DMS79 treated with DMSO at 0.1 percent for 48 hours (cell line): ENCODE measurements around the gene IFNB1.

ENCODE experiments used
- DNase-seq: peaks from one replicate; lab custom pipeline; 2025; lab: John Stamatoyannopoulos, UW

Gene IFNB1

DNA sequence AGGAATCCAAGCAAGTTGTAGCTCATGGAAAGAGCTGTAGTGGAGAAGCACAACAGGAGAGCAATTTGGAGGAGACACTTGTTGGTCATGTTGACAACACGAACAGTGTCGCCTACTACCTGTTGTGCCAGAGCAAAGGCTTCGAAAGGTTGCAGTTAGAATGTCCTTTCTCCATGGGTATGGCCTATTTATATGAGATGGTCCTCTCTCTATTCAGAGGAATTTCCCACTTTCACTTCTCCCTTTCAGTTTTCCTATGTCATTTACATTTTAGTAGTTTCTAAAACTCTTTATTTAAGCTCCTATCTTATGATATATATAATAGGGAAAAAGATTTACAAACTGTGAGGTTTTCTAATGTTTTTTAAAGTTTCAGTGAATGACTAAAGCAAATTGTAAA lies at the start of gene IFNB1:
Gene IFNB1, minus strand, starts transcription at position 162 of the 400 bp plus-strand sequence. Its CDS starts 73 bp downstream, at position 89.
- no peak for DNase-seq

DNA sequence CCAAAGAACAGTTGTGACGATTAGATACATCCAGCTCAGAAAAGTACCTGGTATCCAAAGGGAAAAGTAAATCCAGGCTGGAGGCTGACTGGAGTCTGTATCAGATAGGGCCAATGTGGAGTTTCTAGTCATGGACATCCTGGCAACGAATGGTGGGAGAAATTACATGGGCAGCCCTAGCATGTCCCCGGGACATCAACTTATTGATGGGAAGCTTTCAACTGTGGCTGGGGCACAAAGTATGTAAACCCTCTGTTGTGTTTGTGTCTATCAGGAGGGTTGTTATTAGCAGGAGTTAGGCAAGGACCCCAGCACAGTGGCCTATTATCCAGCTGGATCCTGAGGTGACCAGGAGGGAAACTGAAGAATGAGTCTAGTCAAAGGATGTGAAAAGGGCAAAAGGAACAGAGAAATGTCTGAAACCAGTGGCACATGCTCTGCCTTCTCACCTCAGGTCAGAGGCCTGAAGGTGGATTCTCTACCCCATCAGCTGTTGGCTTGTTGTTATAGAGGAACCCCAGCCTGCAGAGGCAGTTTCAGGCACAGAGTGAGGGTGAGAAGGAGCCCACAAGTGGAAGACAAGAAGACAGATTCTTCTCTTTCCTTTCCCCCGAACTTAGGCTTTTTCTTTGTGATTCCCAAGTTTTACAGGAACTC lies 44.0 kb upstream of the IFNB1 start:
- no peak for DNase-seq

DNA sequence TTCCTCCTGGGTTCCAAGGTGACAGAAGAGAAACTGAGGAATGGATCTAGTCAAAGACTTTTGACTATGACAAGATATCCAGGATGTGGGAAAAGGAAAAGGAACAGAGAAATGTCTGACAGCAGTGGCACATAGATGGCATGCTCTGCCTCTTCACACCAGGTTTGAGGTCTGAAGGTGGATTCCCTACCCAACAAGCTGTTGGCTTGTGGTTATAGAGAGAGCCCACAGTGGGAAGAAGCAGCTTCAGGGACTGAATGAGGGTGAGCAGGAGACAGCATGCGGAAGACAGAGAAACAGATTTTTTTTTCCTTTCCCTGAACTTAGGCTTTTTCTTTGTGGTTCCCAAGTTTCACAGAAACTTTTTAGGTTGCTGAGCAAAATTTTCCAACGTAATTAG lies 43.3 kb upstream of the IFNB1 start:
- no peak for DNase-seq

DNA sequence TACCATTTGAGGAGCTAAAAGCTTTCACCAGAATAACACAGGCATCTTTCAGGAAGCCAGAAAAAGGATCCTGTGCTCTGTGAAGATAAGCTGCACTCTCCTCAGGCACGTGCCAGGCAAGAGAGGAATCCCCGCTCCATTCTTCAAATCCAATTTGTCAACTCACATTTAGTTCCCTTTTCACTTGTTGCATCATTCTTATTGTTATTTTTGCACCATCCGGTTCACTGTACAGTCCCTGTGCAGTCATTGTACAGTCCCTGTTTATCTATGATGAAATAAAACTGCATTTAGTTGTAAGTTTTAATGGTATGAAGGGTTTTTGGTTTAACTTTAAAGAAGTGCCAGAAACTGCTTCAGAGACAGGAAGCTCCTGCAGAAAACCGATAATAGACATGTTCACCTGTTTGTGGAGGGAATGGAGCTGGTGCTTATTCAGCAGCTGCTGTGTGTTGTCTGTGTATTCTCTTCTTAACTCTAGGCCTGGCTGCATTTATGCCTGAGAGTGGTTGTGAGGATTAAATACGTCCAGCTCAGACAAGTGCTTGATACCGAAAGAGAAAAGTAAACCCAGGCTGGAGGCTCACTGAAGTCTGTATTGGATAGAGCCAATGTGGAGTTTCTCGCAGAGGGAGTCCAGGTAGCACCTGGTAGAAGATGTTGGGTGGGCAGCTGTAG lies 41.5 kb upstream of the IFNB1 start:
- DNase-seq: no peak

DNA sequence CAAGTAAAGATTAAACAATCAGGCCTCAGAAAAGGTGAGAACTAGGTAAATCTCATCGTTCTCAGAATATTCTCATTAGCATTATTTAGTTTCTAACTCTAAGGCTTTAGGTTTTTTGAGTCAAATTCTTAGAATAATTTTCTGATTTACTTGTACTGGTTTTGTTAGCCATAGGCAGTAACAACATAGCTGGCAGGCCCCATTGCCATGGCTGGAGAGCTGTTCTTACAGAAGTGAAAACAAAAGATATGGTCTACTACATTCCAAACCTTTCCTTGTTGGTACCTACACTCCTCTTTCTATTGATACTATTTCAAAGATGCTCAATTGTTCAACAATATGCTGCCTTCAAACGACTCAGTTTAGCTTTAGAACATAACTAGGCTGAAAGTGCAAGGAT lies 36.6 kb upstream of the IFNB1 start:
- no peak for DNase-seq

DNA sequence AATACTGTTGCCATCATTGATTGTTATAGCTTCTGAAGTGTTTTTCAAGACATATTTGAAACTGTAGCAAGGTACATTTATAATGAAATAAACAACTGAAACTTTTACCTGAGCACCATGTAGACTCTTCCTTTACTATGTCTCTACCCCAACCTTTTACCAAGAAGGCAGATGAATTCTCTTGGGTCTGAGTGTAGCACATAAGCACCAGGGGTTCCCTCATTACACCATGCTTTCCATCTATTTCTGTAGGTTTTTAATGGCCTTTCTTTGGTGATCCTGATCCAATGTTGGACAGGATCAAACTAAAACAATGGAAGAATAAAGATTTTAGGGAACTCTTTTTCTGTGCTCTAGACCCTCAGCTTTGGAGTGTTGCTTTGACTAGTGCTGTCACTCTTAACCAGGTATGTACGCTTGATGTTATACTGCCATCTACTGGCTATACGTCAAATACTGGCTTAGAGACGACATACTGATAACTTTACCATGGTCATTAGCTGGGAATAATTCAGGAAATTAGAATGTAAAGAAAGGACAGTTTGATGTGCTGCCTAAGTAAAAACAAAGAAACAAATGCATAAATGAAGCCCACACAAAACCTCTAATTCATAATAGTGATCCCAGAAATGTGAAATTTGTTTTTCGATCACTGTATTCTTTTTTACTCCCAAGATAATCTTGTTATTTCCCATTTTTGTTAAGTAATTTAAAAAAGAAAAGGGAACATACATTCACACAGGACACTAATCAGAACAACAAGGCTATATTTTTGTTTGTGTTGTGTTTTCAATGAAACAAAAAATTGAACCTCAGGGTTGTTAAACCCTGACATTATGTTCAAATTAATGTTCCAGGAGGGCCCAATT lies 33.2 kb upstream of the IFNB1 start:
- DNase-seq: peak; percentile 70

DNA sequence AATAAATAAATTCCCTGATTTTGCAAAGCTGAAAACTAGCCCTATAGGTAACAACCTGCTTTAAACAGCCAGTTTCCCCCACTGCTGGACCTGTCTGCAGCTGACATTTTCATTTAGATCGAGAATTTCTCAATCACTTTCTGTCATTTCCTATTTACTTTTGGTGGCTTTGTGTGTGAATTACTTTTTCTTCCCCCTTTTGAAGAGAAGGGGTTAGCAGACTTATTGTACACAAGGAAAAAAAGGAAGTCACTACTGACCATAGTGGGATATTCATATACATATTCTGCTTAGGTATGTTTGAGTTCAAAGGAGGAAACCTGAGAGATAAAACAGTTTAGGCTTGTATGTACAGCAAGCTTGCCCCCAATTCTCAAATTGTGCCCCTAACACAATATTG lies 27.0 kb upstream of the IFNB1 start:
- DNase-seq: no peak

DNA sequence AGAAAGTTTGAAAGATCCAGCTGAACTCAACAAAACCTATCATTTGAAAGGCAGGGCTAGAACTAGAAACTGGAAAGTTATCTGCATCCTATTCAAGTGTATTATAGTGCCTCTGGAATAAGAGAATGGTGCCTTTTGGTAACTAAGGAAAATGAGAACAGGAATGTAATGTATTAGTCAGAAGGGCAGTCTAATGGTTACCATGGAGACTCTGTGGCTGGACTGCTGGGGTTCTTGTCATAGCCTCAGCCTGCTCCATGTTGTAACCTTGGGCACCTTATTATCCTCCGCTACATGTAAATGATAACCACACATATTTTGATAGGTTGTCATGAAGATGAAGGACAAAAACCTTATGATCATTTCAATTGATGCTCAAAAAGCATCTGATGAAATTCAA lies 24.6 kb upstream of the IFNB1 start:
- no peak for DNase-seq

DNA sequence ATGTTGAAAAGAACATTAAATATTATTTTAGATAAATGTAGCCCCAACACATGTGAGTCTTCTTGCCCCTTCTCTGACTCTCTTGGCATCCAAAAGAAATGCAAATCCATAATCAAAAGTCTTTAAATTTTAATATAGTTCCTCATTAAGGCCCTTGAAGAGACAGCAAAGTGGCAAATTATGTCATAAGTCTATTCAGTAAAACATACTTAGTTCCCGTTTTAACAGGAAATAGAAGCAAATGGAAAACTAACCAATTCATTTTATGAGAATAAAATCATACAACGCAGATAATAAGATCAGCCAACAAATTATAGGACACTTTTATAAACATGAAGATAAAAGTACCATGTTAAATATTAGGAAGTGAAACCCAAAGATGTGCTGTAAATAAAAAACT lies 20.1 kb upstream of the IFNB1 start:
- no peak for DNase-seq

DNA sequence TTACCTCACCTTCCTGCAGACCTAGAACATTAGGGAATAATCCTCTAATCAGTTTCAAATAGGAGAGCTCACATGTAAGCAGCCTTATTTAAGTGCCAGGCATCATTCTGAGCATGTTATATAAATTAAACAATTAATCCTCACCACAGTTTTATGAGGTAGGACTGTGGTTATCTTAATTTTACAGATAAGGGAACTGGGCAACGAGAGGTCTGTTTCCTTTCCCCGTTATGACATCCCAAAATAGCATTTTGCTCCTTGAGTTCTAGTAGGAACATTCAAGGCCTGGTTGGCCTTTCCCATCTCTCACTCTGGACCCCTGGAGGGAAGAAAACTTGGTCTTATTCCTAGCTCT lies 19.1 kb upstream of the IFNB1 start:
- no peak for DNase-seq

DNA sequence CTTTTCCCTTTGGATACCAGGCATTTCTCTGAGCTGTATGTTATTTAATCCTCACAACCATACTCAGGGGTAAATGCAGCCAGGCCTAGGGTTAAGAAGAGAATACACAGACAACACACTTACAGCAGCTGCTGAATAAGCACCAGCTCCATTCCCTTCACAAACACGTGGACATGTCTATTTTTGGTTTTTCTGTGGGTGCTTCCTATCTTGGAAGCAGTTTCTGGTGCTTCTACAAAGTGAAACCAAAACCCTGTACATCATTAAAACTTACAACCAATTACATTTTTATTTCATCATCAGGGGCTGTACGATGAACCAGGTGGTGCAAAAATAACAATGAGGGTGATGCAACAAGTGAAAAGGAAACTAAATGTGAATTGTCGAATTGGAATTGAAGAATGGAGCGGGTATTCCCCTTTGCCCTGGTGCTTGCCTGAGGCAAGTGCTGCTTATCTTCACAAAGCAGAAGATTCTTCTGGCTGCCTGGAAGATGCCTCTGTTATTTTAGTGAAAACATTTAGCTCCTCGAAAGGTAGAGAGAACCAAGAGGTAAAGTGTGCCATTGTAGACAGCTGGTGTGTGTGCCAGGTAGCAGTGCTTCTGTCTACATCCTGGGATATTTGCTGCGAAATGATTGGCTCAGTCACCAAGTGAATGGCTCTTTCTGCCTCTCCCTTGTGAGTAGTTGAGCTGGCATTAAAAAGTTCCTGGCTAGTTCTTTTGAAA lies 18.6 kb upstream of the IFNB1 start:
- DNase-seq: no peak

DNA sequence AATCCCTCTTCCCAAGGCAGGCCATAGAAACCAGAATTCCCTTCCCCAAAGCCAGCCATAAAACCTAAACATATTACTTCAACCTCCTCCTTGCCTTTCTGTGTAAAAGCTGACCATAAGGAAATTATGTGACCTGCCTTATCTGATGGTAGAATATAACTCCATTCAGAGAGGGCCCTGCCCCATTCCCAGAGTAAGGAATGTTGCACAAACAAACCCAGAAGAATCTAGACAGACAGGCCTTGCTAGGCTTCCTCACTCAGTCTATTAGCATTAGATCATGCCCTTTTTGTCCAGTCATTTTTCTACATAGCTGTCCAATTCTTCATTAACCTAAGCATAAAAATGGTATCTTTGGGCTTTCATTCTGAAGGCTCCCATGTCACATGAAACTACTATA lies 17.8 kb upstream of the IFNB1 start:
- DNase-seq: no peak

DNA sequence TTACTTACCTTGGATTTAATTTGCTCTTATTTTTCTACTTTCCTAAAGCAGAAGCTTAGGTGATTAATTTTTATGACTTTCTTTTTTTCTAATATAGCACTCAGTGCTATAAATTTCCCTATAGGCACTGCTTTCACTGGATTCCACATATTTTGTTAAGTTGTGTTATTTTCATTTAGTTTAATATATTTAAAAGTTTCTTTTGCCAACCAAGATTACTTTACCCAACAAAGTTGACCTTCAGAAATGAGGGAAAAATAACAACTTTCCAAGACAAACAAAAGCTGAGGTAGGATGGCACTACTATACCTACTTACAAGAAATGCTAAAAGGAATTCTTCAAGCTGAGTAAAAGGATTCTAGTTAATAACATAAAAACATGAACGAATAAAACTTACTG lies 8.8 kb upstream of the IFNB1 start:
- DNase-seq: no peak

DNA sequence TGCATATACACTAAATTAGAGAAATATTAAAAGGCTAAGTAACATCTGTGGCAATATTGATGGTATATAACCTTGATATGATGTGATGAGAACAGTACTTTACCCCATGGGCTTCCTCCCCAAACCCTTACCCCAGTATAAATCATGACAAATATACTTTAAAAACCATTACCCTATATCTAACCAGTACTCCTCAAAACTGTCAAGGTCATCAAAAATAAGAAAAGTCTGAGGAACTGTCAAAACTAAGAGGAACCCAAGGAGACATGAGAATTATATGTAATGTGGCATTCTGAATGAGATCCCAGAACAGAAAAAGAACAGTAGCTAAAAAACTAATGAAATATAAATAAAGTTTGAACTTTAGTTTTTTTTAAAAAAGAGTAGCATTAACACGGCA lies 7.3 kb upstream of the IFNB1 start:
- no peak for DNase-seq

DNA sequence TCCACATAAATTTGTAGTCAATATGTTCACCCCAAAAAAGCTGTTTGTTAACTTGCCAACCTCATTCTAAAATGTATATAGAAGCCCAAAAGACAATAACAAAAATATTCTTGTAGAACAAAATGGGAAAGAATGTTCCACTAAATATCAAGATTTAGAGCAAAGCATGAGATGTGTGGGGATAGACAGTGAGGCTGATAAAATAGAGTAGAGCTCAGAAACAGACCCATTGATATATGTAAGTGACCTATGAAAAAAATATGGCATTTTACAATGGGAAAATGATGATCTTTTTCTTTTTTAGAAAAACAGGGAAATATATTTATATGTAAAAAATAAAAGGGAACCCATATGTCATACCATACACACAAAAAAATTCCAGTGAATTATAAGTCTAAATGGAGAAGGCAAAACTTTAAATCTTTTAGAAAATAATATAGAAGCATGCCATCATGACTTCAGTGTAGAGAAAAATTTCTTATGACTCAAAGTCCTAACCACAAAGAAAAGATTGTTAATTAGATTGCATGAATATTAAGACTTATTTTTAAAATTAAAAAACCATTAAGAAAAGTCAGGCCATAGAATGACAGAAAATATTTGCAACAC lies 6.6 kb upstream of the IFNB1 start:
- DNase-seq: no peak

DNA sequence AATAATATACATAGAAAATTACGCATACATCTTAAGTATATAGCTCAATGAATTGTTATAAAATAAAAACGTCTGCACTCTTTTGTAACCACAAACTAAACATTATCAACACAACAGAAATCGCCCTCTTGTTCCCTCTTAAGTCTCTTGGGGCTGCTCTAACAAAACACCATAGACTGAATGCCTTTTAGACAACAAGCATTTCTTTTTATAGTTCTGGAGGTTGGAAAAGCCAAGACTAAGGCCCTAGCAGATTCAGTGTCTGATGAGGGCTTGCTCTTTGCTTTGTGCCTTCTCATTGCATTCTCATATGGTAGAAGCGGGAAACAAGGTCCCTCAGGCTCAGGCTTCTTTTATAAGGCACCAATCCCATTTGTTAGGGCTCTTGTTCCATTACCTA lies 4.9 kb upstream of the IFNB1 start:
- no peak for DNase-seq

DNA sequence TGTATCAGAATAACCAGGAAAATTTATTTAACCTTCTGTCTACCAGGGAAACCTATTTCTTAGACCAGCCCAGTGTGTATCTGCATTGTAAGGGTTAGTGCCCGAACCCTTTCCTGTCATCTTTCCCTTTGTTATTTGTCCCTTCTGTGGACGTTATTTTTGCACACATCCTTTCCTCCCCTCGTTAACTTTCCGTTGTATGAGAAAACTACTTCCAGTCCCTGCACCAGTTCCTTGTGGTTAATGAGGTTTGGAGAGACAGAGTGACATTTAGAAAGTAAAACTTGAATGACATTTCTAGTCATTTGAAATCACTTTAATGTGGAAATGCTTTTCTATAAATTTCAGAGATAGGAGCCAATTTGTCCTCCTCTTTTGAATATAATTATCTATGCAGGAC lies 4.3 kb upstream of the IFNB1 start:
- DNase-seq: no peak

DNA sequence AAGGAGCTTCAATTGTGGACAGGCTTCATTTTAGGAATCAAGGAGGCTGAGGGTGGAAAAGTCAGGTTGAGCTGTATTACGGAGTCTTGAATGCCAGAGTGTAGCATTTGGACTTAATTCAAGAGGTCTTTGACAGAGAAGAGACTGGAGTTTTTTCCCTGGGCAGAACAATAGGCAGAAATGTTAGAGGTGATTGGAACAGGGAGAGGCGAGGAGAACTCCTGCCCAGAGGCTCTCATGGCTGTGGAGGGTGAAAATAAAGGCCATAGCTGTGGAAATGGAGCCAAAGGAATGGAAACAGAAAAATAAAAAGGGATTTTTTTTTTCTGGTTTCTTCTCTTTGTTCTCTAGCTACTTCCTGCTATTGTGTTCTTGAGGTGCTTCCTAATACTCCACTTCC lies 3.7 kb upstream of the IFNB1 start:
- DNase-seq: no peak

DNA sequence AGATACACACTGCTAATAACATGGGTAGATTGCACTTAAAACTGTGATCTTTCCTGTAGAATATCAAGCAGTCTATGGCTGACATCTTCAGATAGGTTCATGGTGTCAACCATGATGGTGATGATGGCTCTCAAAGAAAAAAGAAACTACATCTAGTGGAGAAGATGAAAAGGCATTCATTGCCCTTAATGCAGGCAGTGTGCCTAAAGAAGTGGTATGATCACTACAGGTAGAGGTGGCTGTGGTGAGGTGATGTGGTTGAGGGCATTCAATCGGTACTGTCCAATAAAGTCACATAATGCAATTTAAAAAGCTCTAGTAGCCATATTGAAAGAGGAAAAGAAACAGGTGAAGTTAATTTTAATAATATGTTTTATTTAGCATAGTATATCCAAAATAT lies 3.1 kb upstream of the IFNB1 start:
- no peak for DNase-seq

DNA sequence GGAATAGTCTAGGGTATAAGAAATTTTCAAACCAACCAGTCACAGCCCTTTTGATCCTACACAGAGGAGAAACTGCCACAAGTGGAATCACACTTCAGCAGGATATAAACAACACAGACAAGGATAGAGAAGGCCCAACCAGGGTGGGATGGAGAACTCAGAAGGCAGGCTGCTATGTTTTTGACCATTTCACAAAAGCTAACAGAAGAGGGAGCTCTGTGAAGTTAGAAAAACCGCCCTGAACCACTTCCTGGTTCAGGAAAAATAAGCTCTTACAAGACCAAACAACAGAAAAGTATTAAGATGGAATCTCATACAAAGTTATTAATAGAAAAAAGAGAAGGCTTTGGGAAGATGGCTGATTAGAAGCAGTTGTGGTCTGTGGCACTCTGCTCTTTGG lies 960 bp upstream of the IFNB1 start:
- no peak for DNase-seq

DNA sequence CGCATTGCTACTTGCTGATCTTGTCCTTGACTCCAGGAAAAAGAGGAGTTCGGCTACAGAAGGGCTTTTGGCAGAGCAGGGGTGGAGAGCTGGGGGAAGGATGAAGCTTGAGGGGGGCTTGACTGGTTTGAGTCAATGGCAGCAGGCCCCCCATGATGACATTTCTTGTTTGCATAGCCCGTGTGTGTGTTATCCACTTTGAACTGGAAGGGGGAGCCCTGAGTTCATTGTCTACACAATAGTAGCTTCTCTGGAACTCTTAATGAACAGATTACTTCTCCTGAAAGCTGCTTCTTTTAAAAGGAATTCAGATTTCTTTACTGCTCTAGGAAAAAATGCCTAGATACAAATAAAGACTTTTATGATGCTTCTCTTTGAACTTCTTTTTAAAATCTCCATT lies 2.3 kb downstream of the IFNB1 start:
- DNase-seq: no peak

DNA sequence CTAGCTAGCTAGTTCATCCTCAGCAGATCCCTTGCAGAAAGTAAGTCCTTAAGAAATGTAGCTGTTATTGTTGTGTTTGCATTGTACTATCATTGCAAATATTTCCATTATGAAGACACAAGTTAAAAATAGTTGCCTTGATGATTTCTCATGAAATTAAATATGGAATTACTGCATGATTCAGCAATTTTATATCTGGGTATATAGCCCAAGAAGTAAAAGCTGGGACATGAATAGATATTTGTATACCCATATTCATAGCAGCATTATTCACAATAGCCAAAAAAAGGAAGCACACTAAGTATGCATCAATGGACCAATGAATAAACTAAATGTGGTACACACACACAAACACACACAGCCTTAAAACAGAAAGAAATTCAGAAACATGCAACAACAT lies 6.8 kb downstream of the IFNB1 start:
- no peak for DNase-seq
